ENCODE measurements around the gene TPCN2. TPM values are rescaled to one million over a fixed set of nuclear protein-coding genes. Genes with fewer than 3 reads are reported as not detected.
A peak's percentile ranks its signal among the peaks of the same experiment; 100 is the strongest.

The TPCN2 gene
- total RNA-seq, 1 experiment from 2014 or later = 20.6 TPM

GRCh38 chr11:69102732-69103615 lies 54.2 kb downstream of the TPCN2 start:
- in situ Hi-C loops (cut with HindIII; ENCODE audit: low pct_unique_long_range_greater_than_20kb, low sequenced_read_pairs) = no loop called here
- intact Hi-C loops (cut with micrococcal nuclease; ENCODE audit: unreplicated experiment) = loop anchor here (2.0 to 10.0 kb wide), 4 partner anchors 112 to 572 kb away; partner anchors contain the start of gene LTO1
- peaks cover 39% of the 10 kb centered on the region for H3K4me1 ChIP-seq (ENCODE audit: control insufficient read depth, insufficient read depth, low read length)
- no peak overlapping the region for H3K4me3 ChIP-seq (ENCODE audit: low read depth in 2 of 2, low read length in 2 of 2)
- CTCF ChIA-PET = interaction anchor here (0.5 to 0.8 kb wide), 2 partner anchors 190 to 417 kb away, joined by 5 to 6 read pairs; no protein-coding TSS in a partner anchor
- ATAC-seq (peak; percentile 52), DNase-seq (ENCODE audit: low read depth, low spot score) (no peak)
- no peaks in the 10 kb centered on the region for H3K36me3 ChIP-seq (ENCODE audit: control insufficient read depth, insufficient read depth, low read length)
- POLR2A ChIA-PET = interaction anchor here (0.6 kb wide), 1 partner anchor 194 kb away, joined by 3 read pairs; no protein-coding TSS in a partner anchor
- H3K27ac ChIP-seq (ENCODE audit: low read length) = peak overlapping the region; percentile 69
- H3K9me3 ChIP-seq (ENCODE audit: control insufficient read depth, insufficient read depth, low read depth, low read length) = no peaks in the 10 kb centered on the region
- TF ChIP-seq CTCF (IDR thresholded peaks at IDR 0.05) = peak; percentile 83; the same call in 1 of the 2 replicates
- TF ChIP-seq SIN3A (IDR thresholded peaks at IDR 0.05; ENCODE audit: borderline replicate concordance, insufficient read depth, low read depth, low read length) = no peak
- H3K27me3 ChIP-seq (ENCODE audit: control insufficient read depth, insufficient read depth, low read length) = no peaks in the 10 kb centered on the region
- BruUV-seq (replicated peaks) = no TSS peak

GRCh38 chr11:69104212-69104855 lies 55.6 kb downstream of the TPCN2 start:
- peaks cover 39% of the 10 kb centered on the region for H3K4me1 ChIP-seq (ENCODE audit: control insufficient read depth, insufficient read depth, low read length)
- in situ Hi-C loops (cut with HindIII; ENCODE audit: low pct_unique_long_range_greater_than_20kb, low sequenced_read_pairs) (no loop called here), intact Hi-C loops (cut with micrococcal nuclease; ENCODE audit: unreplicated experiment) (loop anchor here (5.0 to 10.0 kb wide), 3 partner anchors 110 to 570 kb away; partner anchors contain the start of gene LTO1)
- TF ChIP-seq CTCF (IDR thresholded peaks at IDR 0.05) = no peak
- TF ChIP-seq, protein P1, sequence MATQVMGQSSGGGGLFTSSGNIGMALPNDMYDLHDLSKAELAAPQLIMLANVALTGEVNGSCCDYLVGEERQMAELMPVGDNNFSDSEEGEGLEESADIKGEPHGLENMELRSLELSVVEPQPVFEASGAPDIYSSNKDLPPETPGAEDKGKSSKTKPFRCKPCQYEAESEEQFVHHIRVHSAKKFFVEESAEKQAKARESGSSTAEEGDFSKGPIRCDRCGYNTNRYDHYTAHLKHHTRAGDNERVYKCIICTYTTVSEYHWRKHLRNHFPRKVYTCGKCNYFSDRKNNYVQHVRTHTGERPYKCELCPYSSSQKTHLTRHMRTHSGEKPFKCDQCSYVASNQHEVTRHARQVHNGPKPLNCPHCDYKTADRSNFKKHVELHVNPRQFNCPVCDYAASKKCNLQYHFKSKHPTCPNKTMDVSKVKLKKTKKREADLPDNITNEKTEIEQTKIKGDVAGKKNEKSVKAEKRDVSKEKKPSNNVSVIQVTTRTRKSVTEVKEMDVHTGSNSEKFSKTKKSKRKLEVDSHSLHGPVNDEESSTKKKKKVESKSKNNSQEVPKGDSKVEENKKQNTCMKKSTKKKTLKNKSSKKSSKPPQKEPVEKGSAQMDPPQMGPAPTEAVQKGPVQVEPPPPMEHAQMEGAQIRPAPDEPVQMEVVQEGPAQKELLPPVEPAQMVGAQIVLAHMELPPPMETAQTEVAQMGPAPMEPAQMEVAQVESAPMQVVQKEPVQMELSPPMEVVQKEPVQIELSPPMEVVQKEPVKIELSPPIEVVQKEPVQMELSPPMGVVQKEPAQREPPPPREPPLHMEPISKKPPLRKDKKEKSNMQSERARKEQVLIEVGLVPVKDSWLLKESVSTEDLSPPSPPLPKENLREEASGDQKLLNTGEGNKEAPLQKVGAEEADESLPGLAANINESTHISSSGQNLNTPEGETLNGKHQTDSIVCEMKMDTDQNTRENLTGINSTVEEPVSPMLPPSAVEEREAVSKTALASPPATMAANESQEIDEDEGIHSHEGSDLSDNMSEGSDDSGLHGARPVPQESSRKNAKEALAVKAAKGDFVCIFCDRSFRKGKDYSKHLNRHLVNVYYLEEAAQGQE (IDR thresholded peaks at IDR 0.05; ENCODE audit: insufficient read depth in 1 of 2, low read depth in 2 of 2, low read length in 1 of 2) = no peak
- H3K4me3 ChIP-seq (ENCODE audit: low read depth in 2 of 2, low read length in 2 of 2) = no peak overlapping the region
- ChIA-PET POLR2A (no interaction called here), CTCF (no interaction called here)
- no TSS peak for BruUV-seq (replicated peaks)
- ATAC-seq = no peak
- no peak for DNase-seq (ENCODE audit: low read depth, low spot score)
- H3K36me3 ChIP-seq (ENCODE audit: control insufficient read depth, insufficient read depth, low read length) = no peaks in the 10 kb centered on the region
- peak overlapping the region; percentile 40; the same call in 1 of the 2 replicates for H3K27ac ChIP-seq (ENCODE audit: low read length)
- no peaks in the 10 kb centered on the region for H3K9me3 ChIP-seq (ENCODE audit: control insufficient read depth, insufficient read depth, low read depth, low read length)
- no peaks in the 10 kb centered on the region for H3K27me3 ChIP-seq (ENCODE audit: control insufficient read depth, insufficient read depth, low read length)
